DND-41 (cell line): ENCODE measurements around the gene MCM3.

Experiments used
- EZH2 ChIP-seq: IDR thresholded peaks from 3 replicates; pipeline ENCODE4 v1.6.1; 2012; ENCODE audit warnings: borderline replicate concordance, low read depth, mild to moderate bottlenecking, moderate library complexity, low read length, inconsistent platforms; ENCODE audit not compliant: severe bottlenecking
- TF ChIP-seq, protein P1 (sequence below): IDR thresholded peaks from 2 replicates; pipeline ENCODE4 v1.5.1; 2012; ENCODE audit warnings: borderline replicate concordance, low read length, moderate library complexity, mild to moderate bottlenecking; ENCODE audit not compliant: poor library complexity, severe bottlenecking; ENCODE audit errors: extremely low read depth

DNA sequence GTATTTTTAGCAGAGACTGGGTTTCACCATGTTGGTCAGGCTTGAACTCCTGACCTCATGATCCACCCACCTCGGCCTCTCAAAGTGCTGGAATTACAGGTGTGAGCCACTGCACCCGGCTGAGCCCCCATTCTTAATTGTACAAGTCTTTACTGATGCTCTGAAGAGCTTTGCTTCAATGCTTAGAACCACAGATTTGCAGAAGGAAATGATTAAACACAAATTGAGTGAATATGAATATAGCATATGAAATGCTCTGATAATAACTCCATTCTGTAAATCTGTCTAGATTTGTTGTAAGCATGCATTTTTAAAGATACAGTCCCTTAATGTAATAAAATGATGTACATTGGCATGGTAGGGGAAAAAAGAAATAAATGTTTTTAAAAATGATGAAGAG is 4.3 kb upstream of the MCM3 start:
- TF ChIP-seq, protein P1, sequence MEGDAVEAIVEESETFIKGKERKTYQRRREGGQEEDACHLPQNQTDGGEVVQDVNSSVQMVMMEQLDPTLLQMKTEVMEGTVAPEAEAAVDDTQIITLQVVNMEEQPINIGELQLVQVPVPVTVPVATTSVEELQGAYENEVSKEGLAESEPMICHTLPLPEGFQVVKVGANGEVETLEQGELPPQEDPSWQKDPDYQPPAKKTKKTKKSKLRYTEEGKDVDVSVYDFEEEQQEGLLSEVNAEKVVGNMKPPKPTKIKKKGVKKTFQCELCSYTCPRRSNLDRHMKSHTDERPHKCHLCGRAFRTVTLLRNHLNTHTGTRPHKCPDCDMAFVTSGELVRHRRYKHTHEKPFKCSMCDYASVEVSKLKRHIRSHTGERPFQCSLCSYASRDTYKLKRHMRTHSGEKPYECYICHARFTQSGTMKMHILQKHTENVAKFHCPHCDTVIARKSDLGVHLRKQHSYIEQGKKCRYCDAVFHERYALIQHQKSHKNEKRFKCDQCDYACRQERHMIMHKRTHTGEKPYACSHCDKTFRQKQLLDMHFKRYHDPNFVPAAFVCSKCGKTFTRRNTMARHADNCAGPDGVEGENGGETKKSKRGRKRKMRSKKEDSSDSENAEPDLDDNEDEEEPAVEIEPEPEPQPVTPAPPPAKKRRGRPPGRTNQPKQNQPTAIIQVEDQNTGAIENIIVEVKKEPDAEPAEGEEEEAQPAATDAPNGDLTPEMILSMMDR: no peak
- no peak for TF ChIP-seq EZH2
